Activated CD4-positive, alpha-beta T cell treated with anti-CD3 and anti-CD28 coated beads, Interleukin-2, amount 50 U/mL, for 48 hours (primary cell): ENCODE data around the gene BTBD9.

ENCODE experiments used
- DNase-seq, 2 experiments: peaks; one replicate each; pipeline ENCODE4 v3.0.0-alpha.2; 2020

The BTBD9 gene

GRCh38 chr6:38593409-38593808, 46.3 kb downstream of the BTBD9 start:
- no peak for DNase-seq

GRCh38 chr6:38591439-38591838, 48.3 kb downstream of the BTBD9 start:
- DNase-seq, result no peak

GRCh38 chr6:38589367-38589720, 50.4 kb downstream of the BTBD9 start:
- DNase-seq, result no peak

GRCh38 chr6:38588631-38589366, 50.9 kb downstream of the BTBD9 start:
- DNase-seq, result no peak

GRCh38 chr6:38587766-38588362, 51.9 kb downstream of the BTBD9 start:
- DNase-seq, result no peak

GRCh38 chr6:38586992-38587391, 52.7 kb downstream of the BTBD9 start:
- no peak for DNase-seq

- no peak for DNase-seq
These were observed 55.0 kb downstream of the BTBD9 start for GRCh38 chr6:38584731-38585130.

- no peak for DNase-seq
These were observed 56.2 kb downstream of the BTBD9 start for GRCh38 chr6:38583523-38583922.

- no peak for DNase-seq
These were observed 59.7 kb downstream of the BTBD9 start for GRCh38 chr6:38580030-38580429.

GRCh38 chr6:38579010-38579628, 60.6 kb downstream of the BTBD9 start:
- DNase-seq, result no peak

GRCh38 chr6:38578075-38578474, 61.7 kb downstream of the BTBD9 start:
- no peak for DNase-seq

GRCh38 chr6:38577492-38577891, 62.2 kb downstream of the BTBD9 start:
- DNase-seq, result no peak

- no peak for DNase-seq
These were observed 65.8 kb downstream of the BTBD9 start for GRCh38 chr6:38573801-38574395.

- no peak for DNase-seq
These were observed 67.4 kb downstream of the BTBD9 start for GRCh38 chr6:38572186-38572813.

- no peak for DNase-seq
These were observed 68.0 kb downstream of the BTBD9 start for GRCh38 chr6:38571721-38572120.

- no peak for DNase-seq
These were observed 69.0 kb downstream of the BTBD9 start for GRCh38 chr6:38570750-38571149.

- DNase-seq, result no peak
These were observed 72.3 kb downstream of the BTBD9 start for GRCh38 chr6:38567436-38567835.

- DNase-seq, result no peak
These were observed 73.3 kb downstream of the BTBD9 start for GRCh38 chr6:38566295-38567030.

- DNase-seq, result no peak
These were observed 75.4 kb downstream of the BTBD9 start for GRCh38 chr6:38564301-38564700.

- no peak for DNase-seq
These were observed 84.1 kb downstream of the BTBD9 start for GRCh38 chr6:38555606-38556005.

- DNase-seq, result no peak
These were observed 84.9 kb downstream of the BTBD9 start for GRCh38 chr6:38554700-38555413.

- no peak for DNase-seq
These were observed 85.7 kb downstream of the BTBD9 start for GRCh38 chr6:38554014-38554413.
